Erythroblast (primary cell): ENCODE measurements around the gene SYK.

ENCODE experiments used
- GATA1 ChIP-seq: IDR thresholded peaks from 2 replicates; pipeline ENCODE4 v1.6.1; 2011; ENCODE audit warnings: low read depth, mild to moderate bottlenecking, control low read depth, low read length, moderate library complexity
- POLR2A ChIP-seq: IDR thresholded peaks from 2 replicates; pipeline ENCODE4 v1.6.1; 2011; ENCODE audit warnings: mild to moderate bottlenecking, low read length

DNA sequence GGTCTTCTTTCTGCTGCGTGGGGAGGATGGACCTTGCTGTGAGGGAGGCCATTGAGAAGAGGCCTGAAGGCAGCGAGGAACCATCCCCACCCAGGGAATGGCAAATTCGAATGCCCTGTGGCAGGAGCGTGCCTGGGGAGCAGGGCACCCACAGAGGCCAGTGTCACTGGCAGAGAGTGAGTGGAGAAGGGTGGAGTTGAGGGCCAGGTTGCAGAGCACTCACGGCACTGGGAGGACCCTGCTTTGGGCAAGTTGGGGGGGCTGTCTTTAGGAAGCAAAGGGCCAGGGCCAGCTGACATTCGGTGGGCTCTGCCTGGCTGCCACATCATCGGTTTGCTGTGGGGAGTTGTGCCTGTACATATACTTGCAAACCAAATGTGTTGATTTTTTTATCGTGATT lies 47.2 kb downstream of the SYK start:
- TF ChIP-seq POLR2A (no peak), GATA1 (no peak)
